Lung microvascular endothelial cell (primary cell): Measurements from ENCODE around the gene RAB27B. TPM values are rescaled to one million over a fixed set of nuclear protein-coding genes. Genes with fewer than 3 reads are reported as not detected.
A peak's percentile ranks its signal among the peaks of the same experiment; 100 is the strongest.
"Not testable (repeated sequence)": the region's sequence is repeated elsewhere in the genome, so short reads cannot be mapped to it uniquely, and the experiment has no call there.

Experiments
- DNase-seq, 2 donors: peaks; one replicate each; pipeline versions ENCODE4 v3.0.0 to v3.0.0-alpha.2; 2010; ENCODE audit warnings: low read depth in 2 of 2
- total RNA-seq: library from RNA; depleted of rRNA; stranded (reverse); fragments of >200 nt; gene quantifications from 2 replicates; pipeline ENCODE4 v1.2.1, GENCODE V29; 2014

RAB27B gene, protein sequence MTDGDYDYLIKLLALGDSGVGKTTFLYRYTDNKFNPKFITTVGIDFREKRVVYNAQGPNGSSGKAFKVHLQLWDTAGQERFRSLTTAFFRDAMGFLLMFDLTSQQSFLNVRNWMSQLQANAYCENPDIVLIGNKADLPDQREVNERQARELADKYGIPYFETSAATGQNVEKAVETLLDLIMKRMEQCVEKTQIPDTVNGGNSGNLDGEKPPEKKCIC
- under 0.01 TPM in 1 of 2 replicates, not detected in the other for total RNA-seq

- peak; percentile 13 to 48 for DNase-seq
Observed at GRCh38 chr18:54828281-54828881, at the start of gene RAB27B. Gene RAB27B, plus strand, starts transcription at chr18:54828477. Its CDS starts 49,109 bp downstream, at chr18:54877586.

DNA sequence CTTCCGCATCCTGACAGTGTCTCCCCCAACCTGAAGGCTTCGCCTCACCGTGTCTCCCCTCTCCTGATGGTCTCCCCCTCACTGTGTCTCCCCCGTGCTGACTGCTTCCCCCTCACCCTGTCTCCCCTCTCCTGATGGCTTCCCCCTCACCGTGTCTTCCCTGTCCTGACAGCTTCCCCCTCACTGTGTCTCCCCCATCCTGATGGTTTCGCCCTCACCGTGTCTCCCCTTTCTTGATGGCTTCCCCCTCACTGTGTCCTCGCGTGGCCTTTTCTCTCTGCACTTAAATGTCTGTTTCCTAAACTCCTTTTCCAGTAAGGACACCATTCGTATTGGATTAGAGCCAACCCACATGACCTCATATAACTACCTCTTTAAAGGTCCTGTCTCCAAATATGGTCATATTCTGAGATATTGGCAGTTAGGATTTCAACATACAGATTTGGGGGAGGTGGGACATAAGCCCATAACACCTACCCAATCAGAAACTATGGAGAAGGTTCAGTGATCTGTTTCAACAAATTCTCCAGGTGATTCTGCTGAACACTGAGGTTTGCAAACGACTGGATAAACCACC is 47.9 kb upstream of the RAB27B start:
- DNase-seq = no peak

DNA sequence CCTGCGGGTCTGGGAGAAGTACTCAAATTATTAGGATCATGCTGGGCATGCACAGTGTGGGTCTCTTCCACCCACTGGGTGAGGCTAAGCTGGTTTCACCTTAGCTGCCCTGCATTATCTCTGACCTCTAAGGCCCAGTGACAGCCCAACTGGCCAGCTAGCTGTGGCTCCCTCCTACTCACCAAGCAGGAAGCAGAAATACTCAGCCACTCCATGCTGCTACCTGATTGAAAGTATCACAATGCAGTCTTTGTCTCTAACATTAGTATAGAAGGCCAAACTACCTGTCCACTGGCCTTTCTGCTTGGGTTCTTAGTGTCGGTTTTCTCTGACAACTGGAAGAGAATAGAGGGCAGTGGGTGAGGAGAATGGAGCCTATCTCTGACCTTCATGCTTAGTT is 47.3 kb upstream of the RAB27B start:
- DNase-seq = no peak

GRCh38 chr18:54783139-54783538 is 45.1 kb upstream of the RAB27B start:
- DNase-seq = no peak

DNA sequence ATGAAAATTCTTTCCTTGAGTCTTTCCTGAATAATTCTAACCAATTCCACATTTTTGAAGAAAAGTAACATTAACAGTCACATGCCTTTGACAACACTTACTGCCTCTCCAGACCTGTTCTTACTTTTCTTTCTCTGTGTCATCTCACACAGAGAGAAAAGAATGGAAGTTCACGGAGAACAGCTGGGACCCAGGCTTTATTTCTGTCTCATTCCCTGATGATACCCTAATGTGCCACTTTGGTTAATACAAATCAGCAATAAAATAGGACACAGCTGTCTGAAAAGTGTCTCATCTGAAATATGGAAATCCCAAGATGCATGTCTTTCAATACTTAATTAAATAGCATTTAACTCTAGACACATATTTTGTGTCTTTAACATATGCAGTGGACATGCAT is 42.1 kb upstream of the RAB27B start:
- no peak for DNase-seq

DNA sequence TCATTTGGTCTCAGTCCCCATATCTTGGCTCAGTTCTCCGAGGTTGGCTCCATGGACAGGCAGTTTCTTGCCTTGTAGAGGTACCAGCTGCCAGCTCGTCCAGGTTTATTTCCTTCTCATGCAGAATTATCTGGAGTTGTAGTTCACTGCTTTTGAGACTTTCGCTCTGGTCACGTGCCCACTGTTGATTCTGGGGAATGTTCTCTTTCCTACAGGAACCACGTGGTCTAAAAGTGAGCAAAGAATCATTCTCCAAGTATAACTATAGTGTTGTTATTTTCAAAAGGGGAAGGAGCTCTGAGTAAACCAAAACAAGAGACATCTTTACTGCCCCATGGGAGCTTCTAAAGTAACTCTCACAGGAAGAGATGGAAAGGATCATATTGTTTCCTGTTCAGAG is 41.2 kb upstream of the RAB27B start:
- peak in 1 of 2 donors; percentile 3 for DNase-seq

DNA sequence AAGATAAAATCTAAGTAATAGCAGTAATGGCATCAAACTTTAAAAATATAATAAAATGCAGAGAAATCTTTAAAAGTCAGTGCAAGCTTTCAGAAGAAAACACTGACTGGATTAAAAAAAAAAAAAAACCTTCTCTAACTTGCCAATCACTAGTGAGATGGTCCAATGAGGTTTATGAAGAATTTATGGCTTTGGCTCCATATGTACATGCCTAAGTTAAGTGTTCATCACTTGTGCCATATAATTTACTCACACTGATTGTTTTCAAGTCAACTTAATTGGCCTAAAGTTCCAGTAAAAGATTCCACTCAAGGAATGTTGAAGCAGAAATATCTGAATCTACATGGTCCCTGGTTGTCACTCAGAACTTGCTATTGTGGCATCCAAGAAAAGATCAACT is 40.7 kb upstream of the RAB27B start:
- DNase-seq = no peak

- no peak for DNase-seq
Observed at GRCh38 chr18:54790109-54790508, 38.2 kb upstream of the RAB27B start.

- DNase-seq = no peak
Observed at GRCh38 chr18:54791657-54792056, 36.6 kb upstream of the RAB27B start.

DNA sequence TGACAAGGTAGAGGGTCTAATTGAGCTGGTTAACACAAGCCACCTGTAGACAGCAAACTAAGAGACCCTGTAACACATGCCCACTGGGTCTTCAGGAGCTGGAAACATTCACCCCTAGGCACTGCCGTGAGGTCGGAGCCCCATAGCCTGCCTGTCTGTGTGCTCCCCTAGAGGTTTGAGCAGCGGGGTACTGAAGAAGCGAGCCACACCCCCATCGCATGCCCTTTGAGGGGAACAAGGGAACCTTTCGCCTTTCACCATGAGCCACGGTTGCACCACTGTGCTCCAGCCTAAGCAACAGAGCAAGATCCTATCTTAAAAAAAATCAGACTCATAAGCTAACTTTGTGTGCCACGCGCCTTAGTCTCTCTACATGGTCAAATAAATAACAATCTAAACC is 36.2 kb upstream of the RAB27B start:
- no peak for DNase-seq

DNA sequence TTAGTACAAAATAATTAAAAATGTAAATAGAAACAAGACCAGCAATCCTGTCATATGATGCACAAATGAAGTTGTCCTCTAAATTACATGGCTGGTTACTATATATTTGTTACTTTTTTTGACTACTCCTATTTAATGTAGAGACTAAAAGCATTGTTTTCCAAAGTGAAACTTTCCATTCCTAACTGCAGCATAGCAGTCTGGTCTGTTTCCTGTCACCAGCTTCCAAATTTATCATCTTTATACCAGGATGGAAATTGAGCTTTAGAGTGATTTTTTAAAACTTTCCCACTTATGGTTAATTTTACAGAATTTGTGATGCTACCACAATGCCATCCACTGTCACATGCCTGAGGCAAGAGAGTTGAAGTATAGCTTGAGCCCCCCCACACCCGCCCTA is 33.5 kb upstream of the RAB27B start:
- no peak for DNase-seq

- DNase-seq = no peak
Observed at GRCh38 chr18:54798186-54798585, 30.1 kb upstream of the RAB27B start.

GRCh38 chr18:54801374-54801773 is 26.9 kb upstream of the RAB27B start:
- DNase-seq = no peak

- no peak for DNase-seq
Observed at GRCh38 chr18:54802178-54802577, 26.1 kb upstream of the RAB27B start.

DNA sequence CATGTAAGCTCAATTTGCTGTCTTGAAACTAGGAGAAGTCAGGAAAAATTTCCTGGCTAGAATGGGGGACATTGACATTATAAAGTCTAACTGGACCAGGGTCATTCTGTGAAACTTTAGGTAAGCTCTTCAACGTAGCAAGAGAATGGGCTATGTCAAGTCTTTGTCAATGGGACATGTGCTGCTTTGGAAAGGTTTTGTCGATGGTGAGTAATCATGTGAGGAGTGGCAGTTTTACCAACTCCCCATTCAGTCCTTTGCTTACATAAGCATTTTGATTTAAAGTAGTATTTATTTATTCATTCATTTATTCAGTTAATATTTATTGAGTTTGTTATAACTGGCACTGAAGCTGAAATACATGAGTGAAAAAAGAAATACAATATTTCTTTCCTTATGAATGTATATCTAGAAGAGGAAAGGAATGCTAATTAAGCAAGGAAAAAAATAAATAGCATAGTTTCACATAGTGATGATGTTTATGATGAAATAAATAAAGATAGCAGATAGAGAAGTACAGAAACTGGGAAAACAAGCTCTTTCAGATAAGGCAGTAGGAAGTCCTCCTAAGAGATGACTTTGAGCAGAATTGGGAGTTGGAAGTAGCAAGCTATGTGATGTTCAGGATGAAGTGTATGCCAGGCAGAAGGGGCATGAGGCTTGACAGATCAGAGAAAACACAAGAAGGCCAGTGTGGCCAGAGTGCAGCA is 25.4 kb upstream of the RAB27B start:
- no peak for DNase-seq

DNA sequence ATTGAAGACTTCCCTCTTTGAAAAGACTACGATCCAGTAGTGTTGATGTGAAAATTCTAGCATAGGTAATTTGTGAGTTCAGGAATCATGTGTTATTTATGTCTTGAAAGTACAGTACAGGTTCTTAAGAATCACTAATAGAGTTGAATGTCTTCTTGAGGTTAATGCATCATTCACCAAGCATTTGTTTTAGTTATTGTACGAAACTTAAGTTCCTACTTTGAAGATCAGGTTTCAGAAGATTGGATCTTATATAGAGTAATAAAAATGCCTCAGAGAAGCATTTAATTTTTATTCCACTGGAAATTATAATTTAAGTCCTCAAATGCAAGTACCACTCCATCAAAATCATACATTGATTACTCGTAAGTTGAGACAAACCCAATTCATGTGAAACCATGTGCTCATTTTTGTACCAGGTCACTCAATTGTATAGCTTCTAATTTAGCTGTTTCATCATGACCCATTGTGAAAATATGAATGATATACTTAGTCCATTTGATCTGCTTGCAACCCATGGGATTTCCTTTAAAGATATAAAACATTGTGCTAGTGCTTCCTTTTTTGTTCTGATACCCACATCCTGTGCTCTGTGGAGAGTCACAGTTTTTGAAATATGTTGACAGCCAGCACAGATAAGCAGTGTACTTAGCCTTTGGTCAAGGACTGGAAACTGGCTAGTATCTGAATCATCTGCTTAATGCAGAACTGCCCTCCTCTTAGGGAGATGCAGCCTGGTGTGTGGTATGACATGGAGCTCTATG is 22.5 kb upstream of the RAB27B start:
- DNase-seq = peak; percentile 5 to 52

DNA sequence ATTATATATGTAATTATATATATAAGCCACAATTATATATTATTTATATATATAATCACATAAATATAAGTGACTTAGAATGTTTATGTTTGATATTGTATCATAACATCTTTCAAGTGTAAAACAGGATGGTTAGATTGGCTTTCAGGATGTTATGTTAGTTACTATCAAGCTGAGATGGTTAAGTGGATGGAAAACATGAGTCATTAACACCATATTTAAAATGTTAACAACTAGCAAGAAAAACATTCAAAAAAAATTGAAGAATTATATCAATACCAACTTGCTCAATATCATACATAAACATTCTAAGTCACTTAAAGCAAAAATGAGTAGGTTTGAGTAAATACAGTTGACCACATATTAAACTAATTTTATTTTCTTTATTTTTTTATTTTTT is 21.8 kb upstream of the RAB27B start:
- peak; percentile 5 to 22 for DNase-seq

DNA sequence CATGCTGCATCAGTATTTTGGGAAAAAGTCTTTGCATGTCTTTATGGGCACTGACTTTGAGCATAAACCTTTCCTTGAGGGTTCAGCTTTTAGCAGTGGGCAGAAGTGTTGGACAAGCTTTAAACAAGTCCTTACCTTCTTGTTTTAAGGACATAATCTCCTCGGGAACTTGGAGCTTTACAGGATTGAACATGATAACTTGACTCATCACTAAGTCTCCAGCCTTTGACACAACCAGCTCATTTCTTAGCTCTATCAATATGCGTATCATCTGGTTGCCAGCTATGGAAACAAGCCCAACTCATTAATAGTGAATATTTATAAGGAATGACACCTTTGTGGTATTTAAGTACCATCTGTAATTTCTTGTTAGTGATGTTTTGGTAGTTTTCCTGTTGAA is 21.0 kb upstream of the RAB27B start:
- no peak for DNase-seq

DNA sequence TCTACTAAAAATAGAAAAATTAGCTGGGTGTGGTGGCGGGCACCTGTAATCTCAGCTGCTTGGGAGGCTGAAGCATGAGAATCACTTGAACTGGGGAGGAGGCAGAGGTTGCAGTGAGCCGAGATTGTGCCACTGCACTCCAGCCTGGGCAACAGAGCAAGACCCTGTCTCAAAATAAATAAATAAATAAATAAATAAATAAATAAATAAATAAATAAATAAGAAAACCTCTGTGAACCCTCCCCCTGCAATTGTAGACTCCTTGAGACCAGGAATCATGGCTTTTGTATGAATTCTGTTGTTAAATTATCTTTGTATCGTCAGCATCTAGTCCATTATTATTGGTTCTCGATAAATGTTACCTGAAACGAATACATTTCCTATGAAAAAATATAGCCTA is 17.6 kb upstream of the RAB27B start:
- DNase-seq = not testable (repeated sequence)

DNA sequence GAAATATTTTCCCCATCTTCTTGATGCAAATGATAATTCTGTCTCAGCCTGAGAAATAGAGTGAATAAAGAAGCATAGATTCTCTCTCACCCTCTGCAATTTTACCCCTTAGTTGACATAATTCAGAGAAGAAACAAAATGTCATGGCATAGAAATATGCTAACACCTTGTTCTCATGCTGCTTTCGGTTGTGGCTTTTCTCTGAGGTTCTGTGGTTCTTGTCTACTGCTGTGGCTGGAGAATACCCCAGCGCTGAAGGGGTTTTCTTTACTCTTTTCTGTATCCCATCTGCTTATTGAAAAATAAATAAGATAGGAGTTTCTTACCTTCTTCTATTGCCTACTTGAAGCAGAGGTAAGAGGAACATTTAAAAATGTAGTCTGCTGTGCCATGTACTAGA is 15.4 kb upstream of the RAB27B start:
- DNase-seq = no peak

DNA sequence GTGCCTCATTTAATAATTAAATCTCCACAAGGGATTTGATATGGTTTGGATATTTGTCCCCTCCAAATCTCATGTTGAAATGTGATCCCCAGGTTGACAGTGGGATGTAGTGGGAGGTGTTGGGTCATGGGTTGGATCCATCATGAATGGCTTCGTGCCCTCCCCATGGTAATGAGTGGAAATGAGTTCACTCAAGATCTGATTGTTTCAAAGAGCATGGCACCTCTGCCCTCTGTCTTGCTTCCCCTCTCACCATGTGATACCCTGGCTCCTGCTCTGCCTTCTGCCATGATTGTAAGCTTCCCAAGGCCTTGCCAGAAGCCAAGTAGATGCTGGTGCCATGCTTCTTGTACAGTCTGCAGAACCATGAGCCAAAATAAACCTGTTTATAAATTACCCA is 15.0 kb upstream of the RAB27B start:
- DNase-seq = no peak
